Upper lobe of right lung (tissue), 1 donor: ENCODE results near the gene MARCHF3. TPM values are rescaled to one million over a fixed set of nuclear protein-coding genes. Genes with fewer than 3 reads are reported as not detected.

Experiments used
- ATAC-seq: fragments of 200-7000 bp; cut with Tn5 transposase; one replicate; pipeline ENCODE4 v1.9.1; 2020; ENCODE audit warnings: mild to moderate bottlenecking, moderate library complexity
- DNase-seq: peaks from one replicate; pipeline ENCODE4 v3.0.0-alpha.2; 2020
- H3K27ac ChIP-seq: fragments of 200-600 bp; one replicate; pipeline ENCODE4 v1.8.0; 2022
- H3K27me3 ChIP-seq: fragments of 200-600 bp; one replicate; pipeline ENCODE4 v1.8.0; 2022; ENCODE audit warnings: mild to moderate bottlenecking
- H3K36me3 ChIP-seq: fragments of 200-600 bp; one replicate; pipeline ENCODE4 v1.8.0; 2022
- H3K4me1 ChIP-seq: fragments of 200-600 bp; one replicate; pipeline ENCODE4 v1.8.0; 2022
- H3K4me3 ChIP-seq: fragments of 200-600 bp; one replicate; pipeline ENCODE4 v1.8.0; 2022; ENCODE audit warnings: mild to moderate bottlenecking
- H3K9me3 ChIP-seq: fragments of 200-600 bp; one replicate; pipeline ENCODE4 v1.8.0; 2022
- intact Hi-C: fragments of 100-400 bp; cut with DNase I; formaldehyde crosslinking; loops from one replicate; pipeline ENCODE4 v1.11.0; 2022
- total RNA-seq: library from RNA; stranded (reverse); fragmentation: NEBNext Ultra II Directional; extraction: Animal tissue kit (Norgen Biotek cat#: 25700); gene quantifications from one replicate; pipeline ENCODE4 v1.2.1, GENCODE V29; 2021
- TF ChIP-seq, protein P1 (sequence below): fragments of 200-600 bp; IDR thresholded peaks from one replicate; pipeline ENCODE4 v1.8.0; 2022; ENCODE audit warnings: antibody characterized with exemption
- donor health status: DM: no; HTN: yes; CAD: no; lungs with severe emphysema.

The MARCHF3 gene
- total RNA-seq, 1 donor from 2014 or later: 11.1 TPM

DNA sequence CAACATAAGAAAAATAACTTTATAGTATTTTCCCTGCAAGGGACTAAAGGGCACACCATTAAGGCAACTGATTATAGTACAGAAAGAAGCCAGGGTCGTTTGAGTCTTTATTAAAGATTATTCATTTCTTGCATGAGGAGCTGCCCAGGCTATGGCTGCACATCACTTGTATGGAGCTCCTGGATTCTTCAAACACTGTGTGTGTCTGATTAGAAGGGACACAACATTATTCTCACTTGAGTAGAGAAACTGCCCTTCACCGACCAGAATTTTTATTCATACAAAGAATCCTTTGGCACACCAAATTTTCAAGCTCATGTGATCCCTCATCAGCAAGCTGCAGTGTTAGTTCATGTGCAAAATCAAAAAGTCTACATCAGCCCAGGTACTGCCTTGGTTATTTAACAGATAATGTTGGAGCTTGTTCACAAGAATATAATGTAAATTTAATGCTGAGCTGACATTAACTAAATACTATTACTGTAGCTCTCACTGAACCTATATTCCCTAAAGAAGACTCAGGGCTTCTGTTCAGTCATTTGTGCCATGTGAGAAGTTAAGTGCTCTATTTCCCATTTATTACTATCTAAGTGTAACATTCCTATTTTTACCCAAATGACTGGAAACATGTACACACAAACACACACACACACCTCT, 33.0 kb upstream of the MARCHF3 start:
- DNase-seq (no peak), ATAC-seq (no peak)
- intact Hi-C loops: no loop called here
- Histone ChIP-seq H3K36me3 (no peaks in the 10 kb centered on the region), H3K4me1 (no peaks in the 10 kb centered on the region), H3K9me3 (no peaks in the 10 kb centered on the region), H3K27me3 (no peaks in the 10 kb centered on the region), H3K27ac (no peak overlapping the region), H3K4me3 (no peak overlapping the region)
- TF ChIP-seq, protein P1, sequence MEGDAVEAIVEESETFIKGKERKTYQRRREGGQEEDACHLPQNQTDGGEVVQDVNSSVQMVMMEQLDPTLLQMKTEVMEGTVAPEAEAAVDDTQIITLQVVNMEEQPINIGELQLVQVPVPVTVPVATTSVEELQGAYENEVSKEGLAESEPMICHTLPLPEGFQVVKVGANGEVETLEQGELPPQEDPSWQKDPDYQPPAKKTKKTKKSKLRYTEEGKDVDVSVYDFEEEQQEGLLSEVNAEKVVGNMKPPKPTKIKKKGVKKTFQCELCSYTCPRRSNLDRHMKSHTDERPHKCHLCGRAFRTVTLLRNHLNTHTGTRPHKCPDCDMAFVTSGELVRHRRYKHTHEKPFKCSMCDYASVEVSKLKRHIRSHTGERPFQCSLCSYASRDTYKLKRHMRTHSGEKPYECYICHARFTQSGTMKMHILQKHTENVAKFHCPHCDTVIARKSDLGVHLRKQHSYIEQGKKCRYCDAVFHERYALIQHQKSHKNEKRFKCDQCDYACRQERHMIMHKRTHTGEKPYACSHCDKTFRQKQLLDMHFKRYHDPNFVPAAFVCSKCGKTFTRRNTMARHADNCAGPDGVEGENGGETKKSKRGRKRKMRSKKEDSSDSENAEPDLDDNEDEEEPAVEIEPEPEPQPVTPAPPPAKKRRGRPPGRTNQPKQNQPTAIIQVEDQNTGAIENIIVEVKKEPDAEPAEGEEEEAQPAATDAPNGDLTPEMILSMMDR: no peak

- ATAC-seq (no peak), DNase-seq (no peak)
- H3K9me3 ChIP-seq: no peaks in the 10 kb centered on the region
- no peaks in the 10 kb centered on the region for H3K27me3 ChIP-seq
- intact Hi-C loops: no loop called here
- H3K27ac ChIP-seq: no peak overlapping the region
- no peaks in the 10 kb centered on the region for H3K4me1 ChIP-seq
- TF ChIP-seq, protein P1: no peak
- no peaks in the 10 kb centered on the region for H3K36me3 ChIP-seq
- H3K4me3 ChIP-seq: no peak overlapping the region
Measured at GRCh38 chr5:127061956-127062355, 31.6 kb upstream of the MARCHF3 start.

DNA sequence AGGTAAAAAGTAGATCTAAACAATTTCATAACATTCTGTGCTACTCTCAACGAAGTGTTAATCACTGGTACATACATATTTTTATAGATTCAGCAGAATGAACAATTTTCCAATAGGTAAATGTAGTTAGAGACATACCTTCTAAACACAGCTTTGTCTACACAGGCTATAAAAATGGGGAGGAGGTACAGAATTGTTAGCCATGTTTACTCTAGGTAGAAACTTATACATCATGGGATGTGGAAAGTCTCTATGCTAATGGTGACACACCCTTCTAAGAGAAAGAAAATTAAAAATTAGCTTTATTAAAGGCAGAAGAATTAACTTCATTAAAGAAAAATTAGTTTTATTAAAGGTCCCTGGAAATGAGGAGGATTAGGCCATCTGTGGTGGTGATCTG, 31.2 kb upstream of the MARCHF3 start:
- ATAC-seq (no peak), DNase-seq (no peak)
- Histone ChIP-seq H3K36me3 (no peaks in the 10 kb centered on the region), H3K9me3 (no peaks in the 10 kb centered on the region), H3K4me1 (no peaks in the 10 kb centered on the region), H3K27ac (no peak overlapping the region), H3K4me3 (no peak overlapping the region), H3K27me3 (no peaks in the 10 kb centered on the region)
- TF ChIP-seq, protein P1: no peak
- intact Hi-C loops: no loop called here

DNA sequence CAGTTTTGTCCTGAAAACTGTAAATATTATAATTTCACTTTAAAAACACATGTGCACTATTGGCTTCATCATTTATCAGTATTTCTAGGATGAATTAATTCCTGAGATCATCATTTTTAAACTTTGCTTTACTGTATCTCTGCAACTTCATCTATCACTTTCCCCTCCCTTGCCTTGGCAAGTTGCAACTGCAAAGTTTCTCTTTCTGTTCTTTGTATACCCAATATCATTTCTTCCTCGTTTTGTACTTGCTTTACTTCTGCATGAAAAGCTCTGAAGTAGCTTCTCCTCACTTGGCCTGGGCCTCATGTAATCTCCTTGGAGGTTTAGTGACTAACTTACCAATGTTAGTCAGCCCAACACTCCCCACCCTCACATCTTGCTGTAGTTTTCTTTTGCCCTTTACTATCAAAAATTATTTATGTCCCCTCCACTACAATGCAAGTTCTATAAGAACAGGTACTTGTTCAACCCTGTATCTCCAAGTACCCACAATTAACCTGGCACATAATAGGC, 30.2 kb upstream of the MARCHF3 start:
- Histone ChIP-seq H3K36me3 (no peaks in the 10 kb centered on the region), H3K4me3 (no peak overlapping the region), H3K27ac (no peak overlapping the region), H3K27me3 (no peaks in the 10 kb centered on the region), H3K9me3 (no peaks in the 10 kb centered on the region), H3K4me1 (no peaks in the 10 kb centered on the region)
- TF ChIP-seq, protein P1: no peak
- intact Hi-C loops: no loop called here
- DNase-seq (no peak), ATAC-seq (no peak)

DNA sequence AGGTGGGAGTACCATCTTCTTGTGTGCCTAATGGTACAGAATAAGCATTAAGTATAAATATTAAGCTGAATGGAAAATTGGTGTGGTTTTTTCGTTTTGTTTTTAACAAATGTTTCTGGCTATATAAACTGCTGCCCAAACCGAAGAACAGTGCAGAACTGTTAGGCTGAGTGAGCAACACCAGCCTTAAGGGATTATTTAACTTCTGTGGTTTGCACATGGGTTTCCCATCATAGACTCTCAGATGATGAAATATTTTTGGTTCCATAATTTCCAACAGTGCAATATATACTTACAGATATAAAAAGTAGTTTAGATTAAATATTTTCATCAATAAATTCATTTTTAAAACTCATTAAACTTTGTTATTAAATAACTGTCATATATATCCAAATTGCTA, 26.5 kb upstream of the MARCHF3 start:
- Histone ChIP-seq H3K9me3 (no peaks in the 10 kb centered on the region), H3K4me1 (no peaks in the 10 kb centered on the region), H3K27me3 (no peaks in the 10 kb centered on the region), H3K27ac (no peak overlapping the region), H3K4me3 (no peak overlapping the region), H3K36me3 (peaks cover under 1% of the 10 kb centered on the region)
- intact Hi-C loops: no loop called here
- TF ChIP-seq, protein P1: no peak
- DNase-seq (no peak), ATAC-seq (no peak)
